Measurements from ENCODE around the gene KRTAP5-1.
"Not testable (repeated sequence)": the region's sequence is repeated elsewhere in the genome, so short reads cannot be mapped to it uniquely, and the experiment has no call there.

KRTAP5-1 gene

GRCh38 chr11:1584661-1585370 lies at the start of gene KRTAP5-1:
KRTAP5-1 (minus strand) TSS chr11:1585283; CDS start chr11:1585249, 34 bp downstream.
- DNase-seq; H3F3A ChIP-seq (ENCODE audit: insufficient read depth, low read length); H3K36me3 ChIP-seq (replicated peaks; ENCODE audit: insufficient read depth, low read length); H3K27ac ChIP-seq (ENCODE audit: low read length); H2AFZ ChIP-seq (ENCODE audit: low read length); H3K4me1 ChIP-seq (ENCODE audit: low read length); H3K9ac ChIP-seq (ENCODE audit: low read length); H3K79me2 ChIP-seq (ENCODE audit: low read length); H4K20me1 ChIP-seq (ENCODE audit: insufficient read depth, low read length); H3K9me2 ChIP-seq (replicated peaks; ENCODE audit: insufficient read depth, low read length); H3K9me3 ChIP-seq (replicated peaks; ENCODE audit: insufficient read depth, low read length); H3K4me2 ChIP-seq (ENCODE audit: low read depth, low read length); H3K4me3 ChIP-seq (ENCODE audit: low read length): not testable (repeated sequence)
- peaks cover 84% of the 10 kb centered on the region for H3K27me3 ChIP-seq (replicated peaks; ENCODE audit: insufficient read depth, low read length)

GRCh38 chr11:1633864-1634263 lies 48.8 kb upstream of the KRTAP5-1 start:
- no peak for DNase-seq
- Histone ChIP-seq H3K27ac (ENCODE audit: low read length) (no peak overlapping the region), H3K36me3 (replicated peaks; ENCODE audit: insufficient read depth, low read length) (no peaks in the 10 kb centered on the region), H3K79me2 (ENCODE audit: low read length) (no peaks in the 10 kb centered on the region), H2AFZ (ENCODE audit: low read length) (no peak overlapping the region), H3K4me3 (ENCODE audit: low read length) (no peak overlapping the region), H4K20me1 (ENCODE audit: insufficient read depth, low read length) (no peaks in the 10 kb centered on the region), H3K4me1 (ENCODE audit: low read length) (peaks cover 6% of the 10 kb centered on the region; the same call in 1 of the 2 replicates), H3F3A (ENCODE audit: insufficient read depth, low read length) (no peaks in the 10 kb centered on the region), H3K9me2 (replicated peaks; ENCODE audit: insufficient read depth, low read length) (no peaks in the 10 kb centered on the region), H3K27me3 (replicated peaks; ENCODE audit: insufficient read depth, low read length) (peaks cover 95% of the 10 kb centered on the region), H3K9ac (ENCODE audit: low read length) (no peak overlapping the region), H3K4me2 (ENCODE audit: low read depth, low read length) (no peak overlapping the region), H3K9me3 (replicated peaks; ENCODE audit: insufficient read depth, low read length) (no peaks in the 10 kb centered on the region)
- TF ChIP-seq EZH2 (optimal IDR thresholded peaks at IDR 0.05; ENCODE audit: low read depth, low read length): no peak
- TF ChIP-seq, protein P1, sequence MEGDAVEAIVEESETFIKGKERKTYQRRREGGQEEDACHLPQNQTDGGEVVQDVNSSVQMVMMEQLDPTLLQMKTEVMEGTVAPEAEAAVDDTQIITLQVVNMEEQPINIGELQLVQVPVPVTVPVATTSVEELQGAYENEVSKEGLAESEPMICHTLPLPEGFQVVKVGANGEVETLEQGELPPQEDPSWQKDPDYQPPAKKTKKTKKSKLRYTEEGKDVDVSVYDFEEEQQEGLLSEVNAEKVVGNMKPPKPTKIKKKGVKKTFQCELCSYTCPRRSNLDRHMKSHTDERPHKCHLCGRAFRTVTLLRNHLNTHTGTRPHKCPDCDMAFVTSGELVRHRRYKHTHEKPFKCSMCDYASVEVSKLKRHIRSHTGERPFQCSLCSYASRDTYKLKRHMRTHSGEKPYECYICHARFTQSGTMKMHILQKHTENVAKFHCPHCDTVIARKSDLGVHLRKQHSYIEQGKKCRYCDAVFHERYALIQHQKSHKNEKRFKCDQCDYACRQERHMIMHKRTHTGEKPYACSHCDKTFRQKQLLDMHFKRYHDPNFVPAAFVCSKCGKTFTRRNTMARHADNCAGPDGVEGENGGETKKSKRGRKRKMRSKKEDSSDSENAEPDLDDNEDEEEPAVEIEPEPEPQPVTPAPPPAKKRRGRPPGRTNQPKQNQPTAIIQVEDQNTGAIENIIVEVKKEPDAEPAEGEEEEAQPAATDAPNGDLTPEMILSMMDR (IDR thresholded peaks at IDR 0.05; ENCODE audit: low read length): no peak
- TF ChIP-seq EZH2phosphoT487 (IDR thresholded peaks at IDR 0.05; ENCODE audit: low read length): no peak

DNA sequence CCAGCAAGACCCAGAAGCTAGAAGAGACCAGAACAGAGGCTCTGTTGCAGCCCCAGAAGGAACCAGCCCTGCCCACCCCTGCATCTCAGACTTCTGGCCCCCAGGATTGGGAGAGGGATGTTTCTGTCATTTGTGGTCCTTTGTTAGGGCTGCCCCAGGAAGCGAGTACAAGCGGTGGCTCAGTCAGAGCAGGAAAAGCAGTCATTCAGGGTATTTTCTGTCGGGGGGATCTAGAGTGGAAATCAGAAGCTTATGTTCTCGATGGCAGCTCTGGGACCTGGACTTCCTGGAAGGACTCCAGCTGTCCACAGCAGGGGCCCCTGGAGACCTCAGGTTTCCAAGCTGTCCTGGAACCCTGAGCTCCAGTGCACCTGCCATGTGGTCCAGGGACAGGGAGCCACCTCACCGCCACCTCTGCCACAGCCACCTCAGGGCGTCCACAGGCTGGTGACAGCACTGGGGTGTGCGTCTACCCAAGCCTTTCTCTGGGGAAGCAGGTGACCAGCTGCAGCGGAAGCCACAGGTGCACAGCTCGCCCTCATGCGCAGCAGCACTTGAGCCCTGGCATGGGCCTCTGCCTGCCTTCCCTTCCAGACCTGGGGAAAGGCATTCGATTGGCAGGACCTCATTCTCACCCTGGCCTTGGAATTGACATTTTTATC lies 47.1 kb upstream of the KRTAP5-1 start:
- H3F3A ChIP-seq (ENCODE audit: insufficient read depth, low read length): no peaks in the 10 kb centered on the region
- H3K27ac ChIP-seq (ENCODE audit: low read length): no peak overlapping the region
- TF ChIP-seq EZH2phosphoT487 (IDR thresholded peaks at IDR 0.05; ENCODE audit: low read length) (no peak), EZH2 (optimal IDR thresholded peaks at IDR 0.05; ENCODE audit: low read depth, low read length) (no peak)
- TF ChIP-seq, protein P1 (IDR thresholded peaks at IDR 0.05; ENCODE audit: low read length): no peak
- peaks cover 6% of the 10 kb centered on the region; the same call in 1 of the 2 replicates for H3K4me1 ChIP-seq (ENCODE audit: low read length)
- H3K9me2 ChIP-seq (replicated peaks; ENCODE audit: insufficient read depth, low read length): no peaks in the 10 kb centered on the region
- H3K27me3 ChIP-seq (replicated peaks; ENCODE audit: insufficient read depth, low read length): peaks cover 95% of the 10 kb centered on the region
- no peak overlapping the region for H3K4me2 ChIP-seq (ENCODE audit: low read depth, low read length)
- H3K4me3 ChIP-seq (ENCODE audit: low read length): no peak overlapping the region
- no peak overlapping the region for H2AFZ ChIP-seq (ENCODE audit: low read length)
- H4K20me1 ChIP-seq (ENCODE audit: insufficient read depth, low read length): no peaks in the 10 kb centered on the region
- DNase-seq: peak; percentile 53
- no peaks in the 10 kb centered on the region for H3K79me2 ChIP-seq (ENCODE audit: low read length)
- no peaks in the 10 kb centered on the region for H3K9me3 ChIP-seq (replicated peaks; ENCODE audit: insufficient read depth, low read length)
- H3K9ac ChIP-seq (ENCODE audit: low read length): no peak overlapping the region
- H3K36me3 ChIP-seq (replicated peaks; ENCODE audit: insufficient read depth, low read length): no peaks in the 10 kb centered on the region

All from MM.1S (cell line).